Activated CD4-positive, CD25-positive, alpha-beta regulatory T cell (primary cell): ENCODE data around the gene MCF2L.

Experiments
- DNase-seq, 4 experiments: peaks; one replicate each; lab custom pipeline; 2025; lab: John Stamatoyannopoulos, UW

Gene MCF2L

GRCh38 chr13:113084094-113084942 is 115.3 kb downstream of the MCF2L start:
- no peak for DNase-seq

- no peak for DNase-seq
Observed at GRCh38 chr13:113084943-113085540, 116.0 kb downstream of the MCF2L start.

GRCh38 chr13:113086031-113086750 is 117.2 kb downstream of the MCF2L start:
- DNase-seq = no peak

- no peak for DNase-seq
Observed at GRCh38 chr13:113086991-113087922, 118.2 kb downstream of the MCF2L start.

- no peak for DNase-seq
Observed at GRCh38 chr13:113087923-113088690, 119.1 kb downstream of the MCF2L start.

GRCh38 chr13:113088691-113089020 is 119.6 kb downstream of the MCF2L start:
- no peak for DNase-seq

- DNase-seq = no peak
Observed at GRCh38 chr13:113089693-113090414, 120.8 kb downstream of the MCF2L start.

- no peak for DNase-seq
Observed at GRCh38 chr13:113090415-113090770, 121.4 kb downstream of the MCF2L start.

- no peak for DNase-seq
Observed at GRCh38 chr13:113090806-113091205, 121.8 kb downstream of the MCF2L start.

GRCh38 chr13:113091211-113091771 is 122.3 kb downstream of the MCF2L start:
- no peak for DNase-seq

- DNase-seq = no peak
Observed at GRCh38 chr13:113091891-113092775, 123.1 kb downstream of the MCF2L start.

GRCh38 chr13:113092776-113093579 is 124.0 kb downstream of the MCF2L start:
- no peak for DNase-seq

- no peak for DNase-seq
Observed at GRCh38 chr13:113093580-113094409, 124.8 kb downstream of the MCF2L start.

GRCh38 chr13:113094410-113094800 is 125.4 kb downstream of the MCF2L start:
- no peak for DNase-seq

GRCh38 chr13:113095146-113096051 is 126.4 kb downstream of the MCF2L start:
- no peak for DNase-seq

GRCh38 chr13:113096052-113096744 is 127.2 kb downstream of the MCF2L start:
- DNase-seq = no peak
